Glutamatergic neuron (in vitro differentiated cells): ENCODE data around the gene CD300E. TPM values are rescaled to one million over a fixed set of nuclear protein-coding genes. Genes with fewer than 3 reads are reported as not detected.

Source experiments
- DNase-seq: peaks from one replicate; pipeline ENCODE4 v3.0.0; 2022
- H3K27ac Mint-ChIP-seq: one replicate; pipeline ENCODE4 v1.8.0; 2020; ENCODE audit warnings: mild to moderate bottlenecking, mixed read lengths, inconsistent platforms; ENCODE audit not compliant: unreplicated experiment
- H3K27me3 Mint-ChIP-seq: one replicate; pipeline ENCODE4 v1.8.0; 2020; ENCODE audit warnings: mild to moderate bottlenecking, moderate library complexity, mixed read lengths, inconsistent platforms; ENCODE audit not compliant: unreplicated experiment
- H3K36me3 Mint-ChIP-seq: one replicate; pipeline ENCODE4 v1.8.0; 2020; ENCODE audit warnings: mild to moderate bottlenecking, mixed read lengths, inconsistent platforms; ENCODE audit not compliant: unreplicated experiment
- H3K4me1 Mint-ChIP-seq: one replicate; pipeline ENCODE4 v1.8.0; 2020; ENCODE audit warnings: mild to moderate bottlenecking, low read depth, mixed read lengths, inconsistent platforms; ENCODE audit not compliant: unreplicated experiment
- H3K4me3 Mint-ChIP-seq: one replicate; pipeline ENCODE4 v1.8.0; 2020; ENCODE audit warnings: mild to moderate bottlenecking, mixed read lengths, inconsistent platforms; ENCODE audit not compliant: unreplicated experiment
- H3K9me3 Mint-ChIP-seq: one replicate; pipeline ENCODE4 v1.8.0; 2020; ENCODE audit warnings: mild to moderate bottlenecking, moderate library complexity, mixed read lengths, inconsistent platforms; ENCODE audit not compliant: unreplicated experiment
- total RNA-seq: library from RNA; stranded (reverse); fragmentation: NEBNext Ultra II Directional; extraction: Animal tissue kit (Norgen Biotek cat#: 25700); gene quantifications from one replicate; pipeline ENCODE4 v1.2.1, GENCODE V29; 2021; ENCODE audit not compliant: unreplicated experiment
- TF ChIP-seq, protein P1 (sequence below): fragments of 200-600 bp; sonication (generic); IDR thresholded peaks from one replicate; pipeline ENCODE4 v1.5.0; 2021; ENCODE audit not compliant: partially characterized antibody, unreplicated experiment

The CD300E gene
- total RNA-seq, 1 donor from 2014 or later = not detected

DNA sequence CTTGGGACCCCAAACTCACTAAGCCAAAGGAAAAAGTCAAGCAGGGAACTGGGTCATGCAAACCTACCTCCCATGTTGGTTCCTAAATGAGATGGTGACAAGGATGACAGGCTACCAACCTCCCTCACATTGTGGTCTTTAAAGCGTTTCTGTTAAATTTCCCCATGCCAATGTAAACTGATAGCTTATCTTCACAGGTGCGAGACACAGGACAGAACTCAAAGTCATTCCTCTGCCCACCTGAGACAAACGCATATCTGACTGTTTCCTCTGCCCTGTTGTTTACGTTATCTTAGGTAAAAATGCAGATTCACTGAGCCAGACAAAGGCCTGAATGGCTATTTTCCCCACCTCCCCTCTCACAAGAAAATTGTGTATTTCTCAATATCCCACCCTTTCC is 19.0 kb upstream of the CD300E start:
- DNase-seq = no peak
- H3K27me3 Mint-ChIP-seq = no peaks in the 10 kb centered on the region
- H3K4me1 Mint-ChIP-seq = peaks cover 16% of the 10 kb centered on the region
- H3K36me3 Mint-ChIP-seq = no peaks in the 10 kb centered on the region
- TF ChIP-seq, protein P1, sequence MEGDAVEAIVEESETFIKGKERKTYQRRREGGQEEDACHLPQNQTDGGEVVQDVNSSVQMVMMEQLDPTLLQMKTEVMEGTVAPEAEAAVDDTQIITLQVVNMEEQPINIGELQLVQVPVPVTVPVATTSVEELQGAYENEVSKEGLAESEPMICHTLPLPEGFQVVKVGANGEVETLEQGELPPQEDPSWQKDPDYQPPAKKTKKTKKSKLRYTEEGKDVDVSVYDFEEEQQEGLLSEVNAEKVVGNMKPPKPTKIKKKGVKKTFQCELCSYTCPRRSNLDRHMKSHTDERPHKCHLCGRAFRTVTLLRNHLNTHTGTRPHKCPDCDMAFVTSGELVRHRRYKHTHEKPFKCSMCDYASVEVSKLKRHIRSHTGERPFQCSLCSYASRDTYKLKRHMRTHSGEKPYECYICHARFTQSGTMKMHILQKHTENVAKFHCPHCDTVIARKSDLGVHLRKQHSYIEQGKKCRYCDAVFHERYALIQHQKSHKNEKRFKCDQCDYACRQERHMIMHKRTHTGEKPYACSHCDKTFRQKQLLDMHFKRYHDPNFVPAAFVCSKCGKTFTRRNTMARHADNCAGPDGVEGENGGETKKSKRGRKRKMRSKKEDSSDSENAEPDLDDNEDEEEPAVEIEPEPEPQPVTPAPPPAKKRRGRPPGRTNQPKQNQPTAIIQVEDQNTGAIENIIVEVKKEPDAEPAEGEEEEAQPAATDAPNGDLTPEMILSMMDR = no peak
- H3K27ac Mint-ChIP-seq = no peak overlapping the region
- H3K9me3 Mint-ChIP-seq = peaks cover 14% of the 10 kb centered on the region
- no peak overlapping the region for H3K4me3 Mint-ChIP-seq

DNA sequence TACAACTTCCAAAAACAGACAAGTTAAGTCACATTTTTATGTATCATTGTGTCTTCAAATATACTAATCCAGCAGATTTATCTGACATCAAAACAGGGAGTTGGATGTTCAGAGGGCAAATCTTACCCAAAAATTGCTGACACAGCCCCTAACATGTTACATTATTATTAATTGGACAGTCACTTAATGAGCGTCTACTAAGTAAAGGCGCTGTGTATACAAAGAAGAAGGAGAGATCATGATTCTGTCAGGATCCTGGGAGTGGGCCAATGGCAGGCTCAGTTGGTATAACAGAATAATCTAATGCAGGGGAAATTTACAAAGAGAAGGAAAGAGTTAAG is 18.4 kb upstream of the CD300E start:
- H3K9me3 Mint-ChIP-seq = peaks cover 14% of the 10 kb centered on the region
- no peak for DNase-seq
- H3K4me1 Mint-ChIP-seq = peaks cover 16% of the 10 kb centered on the region
- H3K36me3 Mint-ChIP-seq = no peaks in the 10 kb centered on the region
- no peak overlapping the region for H3K27ac Mint-ChIP-seq
- TF ChIP-seq, protein P1 = no peak
- H3K27me3 Mint-ChIP-seq = no peaks in the 10 kb centered on the region
- no peak overlapping the region for H3K4me3 Mint-ChIP-seq

DNA sequence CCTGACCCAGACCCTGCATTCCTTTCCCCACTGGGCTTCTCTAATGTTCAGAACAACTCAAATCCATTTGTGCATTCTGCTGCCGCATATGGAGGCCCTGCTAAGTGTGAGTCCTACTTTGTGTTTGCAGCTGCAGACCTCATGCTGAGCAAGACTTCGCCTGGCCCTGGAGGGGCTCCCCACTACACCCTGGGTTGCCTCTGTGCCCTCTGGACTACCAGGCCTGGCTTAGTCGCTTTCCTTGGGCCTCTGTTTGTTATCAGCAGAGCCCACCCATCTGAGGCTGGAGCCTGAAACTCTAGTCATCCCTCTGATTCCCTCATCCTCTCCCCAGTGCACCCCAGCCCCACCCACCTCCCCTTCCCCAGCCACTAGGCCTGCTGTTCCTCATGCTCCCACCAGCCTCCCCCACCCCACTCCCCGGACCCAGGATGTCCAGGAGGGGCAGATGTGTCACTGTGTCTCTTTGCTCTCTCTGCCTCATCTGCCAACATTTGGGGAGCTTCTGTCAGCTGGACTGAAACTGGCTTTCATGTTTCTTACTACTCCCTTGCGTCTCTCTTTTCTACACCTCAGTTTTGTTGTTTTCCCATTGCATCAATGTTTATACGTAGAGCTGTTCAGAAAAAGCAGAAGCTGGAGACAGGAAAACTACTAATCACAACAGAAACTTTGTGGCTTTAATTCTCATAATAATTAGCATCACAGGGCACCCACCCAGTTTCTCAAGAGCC is 17.9 kb upstream of the CD300E start:
- peaks cover 14% of the 10 kb centered on the region for H3K9me3 Mint-ChIP-seq
- DNase-seq = no peak
- H3K4me3 Mint-ChIP-seq = no peak overlapping the region
- no peaks in the 10 kb centered on the region for H3K27me3 Mint-ChIP-seq
- no peaks in the 10 kb centered on the region for H3K36me3 Mint-ChIP-seq
- H3K27ac Mint-ChIP-seq = peak overlapping the region; percentile 74
- peaks cover 16% of the 10 kb centered on the region for H3K4me1 Mint-ChIP-seq
- TF ChIP-seq, protein P1 = no peak

DNA sequence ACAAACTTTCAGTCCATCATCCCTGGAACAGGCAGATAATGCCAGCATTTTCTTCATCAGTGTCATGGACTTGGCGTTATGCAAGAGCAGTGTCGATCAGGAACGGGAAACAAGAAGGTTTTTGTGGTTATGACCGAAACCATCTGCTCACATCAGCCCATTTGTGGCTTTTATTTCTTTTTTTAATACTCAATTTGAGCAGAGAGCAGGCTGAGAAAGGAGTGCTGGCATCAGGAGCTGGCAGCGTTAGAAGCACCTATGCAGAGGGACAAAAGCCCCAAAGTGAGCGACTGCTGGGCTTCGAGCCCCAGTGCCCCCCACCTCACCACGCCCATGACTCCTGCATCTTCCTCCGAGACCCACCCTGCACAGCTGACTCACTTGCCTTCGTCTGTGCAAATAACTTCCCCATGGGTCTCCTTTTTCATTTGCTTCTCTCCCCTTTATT is 16.2 kb upstream of the CD300E start:
- H3K27me3 Mint-ChIP-seq = peaks cover 1% of the 10 kb centered on the region

DNA sequence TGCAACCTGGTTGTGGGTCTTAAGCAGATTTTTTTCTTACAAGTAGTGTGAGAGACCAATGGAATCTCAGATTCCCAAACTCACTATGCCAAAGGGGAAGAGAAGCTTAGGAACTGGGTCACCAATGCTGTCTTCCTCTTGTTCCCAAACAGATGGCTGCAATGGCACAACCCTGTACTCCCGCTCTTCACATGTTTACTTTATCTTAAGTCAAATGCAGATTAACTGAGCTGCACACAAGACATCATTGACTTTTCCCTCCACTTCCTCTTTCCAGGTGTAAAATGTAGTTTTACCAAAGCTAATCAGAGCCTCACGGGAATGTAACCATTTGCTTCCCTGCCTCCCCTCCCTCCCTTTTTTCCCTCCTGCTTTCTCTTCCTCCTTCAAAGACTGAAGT is 14.4 kb upstream of the CD300E start:
- Mint-ChIP-seq H3K27me3 (peaks cover 1% of the 10 kb centered on the region), H3K9me3 (peaks cover 12% of the 10 kb centered on the region), H3K36me3 (no peaks in the 10 kb centered on the region), H3K27ac (no peak overlapping the region), H3K4me1 (peaks cover 18% of the 10 kb centered on the region), H3K4me3 (no peak overlapping the region)
- no peak for DNase-seq
- TF ChIP-seq, protein P1 = no peak

More for the DNA sequence above, 16.2 kb upstream of the CD300E start:
- Mint-ChIP-seq H3K27ac (no peak overlapping the region), H3K4me1 (peaks cover 18% of the 10 kb centered on the region), H3K9me3 (peaks cover 14% of the 10 kb centered on the region), H3K36me3 (no peaks in the 10 kb centered on the region), H3K4me3 (no peak overlapping the region)
- TF ChIP-seq, protein P1 = no peak
- no peak for DNase-seq
